ENCODE results near the gene KLF7. TPM values are rescaled to one million over a fixed set of nuclear protein-coding genes. Genes with fewer than 3 reads are reported as not detected.

The KLF7 gene
- total RNA-seq, 1 donor from 2014 or later, result 35.8 TPM

DNA sequence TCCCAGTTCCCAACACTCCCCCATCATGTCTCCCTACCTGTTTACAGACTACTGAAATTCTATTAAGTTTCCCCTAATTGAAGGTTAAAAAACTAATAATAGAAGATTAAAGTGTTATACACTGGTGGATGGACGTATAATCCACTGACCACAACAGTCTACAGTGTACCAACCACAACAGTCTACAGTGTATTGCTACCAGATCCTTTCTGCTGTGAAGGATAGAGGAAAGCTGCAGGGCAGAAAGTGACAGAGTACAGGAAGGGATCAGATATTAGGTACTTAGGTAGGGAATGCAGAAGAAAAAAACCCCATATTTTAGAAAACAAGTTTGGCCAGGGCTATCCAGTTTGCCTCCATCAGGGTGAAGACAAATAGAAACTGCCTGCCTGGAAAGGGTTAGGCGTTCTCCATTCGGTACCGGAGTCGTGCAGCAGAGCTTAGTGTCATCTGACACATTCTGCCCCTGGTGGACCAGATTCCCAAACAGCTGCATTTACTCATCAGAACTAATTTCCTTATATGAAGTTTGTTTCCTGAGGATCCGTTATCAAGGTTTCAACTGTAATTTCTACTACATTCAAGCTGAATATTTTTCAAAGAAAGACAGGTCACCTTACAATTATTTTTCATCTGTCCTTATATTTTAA is 49.9 kb downstream of the KLF7 start:
- Mint-ChIP-seq H3K4me1 (peaks cover 14% of the 10 kb centered on the region), H3K4me3 (no peak overlapping the region), H3K9me3 (no peaks in the 10 kb centered on the region), H3K36me3 (ENCODE audit: low read depth) (peaks cover 21% of the 10 kb centered on the region), H3K27me3 (no peaks in the 10 kb centered on the region), H3K27ac (no peak overlapping the region)
- no peak for DNase-seq
- POLR2A ChIA-PET, result interaction anchor here (0.8 kb wide), 1 partner anchor 50 kb away, joined by 3 read pairs; the partner anchor contains the start of gene KLF7
- CTCF ChIA-PET, result no interaction called here
- ATAC-seq (ENCODE audit: low read depth), result no peak
- TF ChIP-seq, protein P1, sequence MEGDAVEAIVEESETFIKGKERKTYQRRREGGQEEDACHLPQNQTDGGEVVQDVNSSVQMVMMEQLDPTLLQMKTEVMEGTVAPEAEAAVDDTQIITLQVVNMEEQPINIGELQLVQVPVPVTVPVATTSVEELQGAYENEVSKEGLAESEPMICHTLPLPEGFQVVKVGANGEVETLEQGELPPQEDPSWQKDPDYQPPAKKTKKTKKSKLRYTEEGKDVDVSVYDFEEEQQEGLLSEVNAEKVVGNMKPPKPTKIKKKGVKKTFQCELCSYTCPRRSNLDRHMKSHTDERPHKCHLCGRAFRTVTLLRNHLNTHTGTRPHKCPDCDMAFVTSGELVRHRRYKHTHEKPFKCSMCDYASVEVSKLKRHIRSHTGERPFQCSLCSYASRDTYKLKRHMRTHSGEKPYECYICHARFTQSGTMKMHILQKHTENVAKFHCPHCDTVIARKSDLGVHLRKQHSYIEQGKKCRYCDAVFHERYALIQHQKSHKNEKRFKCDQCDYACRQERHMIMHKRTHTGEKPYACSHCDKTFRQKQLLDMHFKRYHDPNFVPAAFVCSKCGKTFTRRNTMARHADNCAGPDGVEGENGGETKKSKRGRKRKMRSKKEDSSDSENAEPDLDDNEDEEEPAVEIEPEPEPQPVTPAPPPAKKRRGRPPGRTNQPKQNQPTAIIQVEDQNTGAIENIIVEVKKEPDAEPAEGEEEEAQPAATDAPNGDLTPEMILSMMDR (IDR thresholded peaks at IDR 0.05), result no peak
- intact Hi-C loops (cut with micrococcal nuclease), result no loop called here

DNA sequence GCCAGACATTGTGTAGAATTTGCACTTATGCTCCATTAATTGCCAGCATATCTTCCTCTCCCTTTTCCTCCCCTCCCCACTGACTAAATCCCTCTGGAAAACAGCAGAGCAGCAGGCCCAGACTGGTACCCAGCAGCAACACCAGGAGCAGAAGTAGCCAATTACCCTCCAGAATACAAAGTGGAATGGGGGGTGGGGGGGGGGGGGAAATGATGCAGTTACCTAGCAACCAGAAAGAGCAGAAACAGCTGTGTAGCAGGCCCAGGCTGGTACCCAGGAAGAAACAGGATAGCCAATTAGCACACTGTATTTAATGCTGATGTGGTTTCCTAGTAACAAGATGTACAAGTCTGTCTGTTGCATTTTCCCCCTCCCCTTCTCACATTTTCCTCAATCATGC is 52.3 kb downstream of the KLF7 start:
- H3K4me3 Mint-ChIP-seq, result no peak overlapping the region
- DNase-seq (no peak), ATAC-seq (ENCODE audit: low read depth) (no peak)
- no peaks in the 10 kb centered on the region for H3K9me3 Mint-ChIP-seq
- peaks cover 12% of the 10 kb centered on the region for H3K4me1 Mint-ChIP-seq
- TF ChIP-seq, protein P1 (IDR thresholded peaks at IDR 0.05), result no peak
- intact Hi-C loops (cut with micrococcal nuclease), result no loop called here
- no peak overlapping the region for H3K27ac Mint-ChIP-seq
- ChIA-PET POLR2A (no interaction called here), CTCF (no interaction called here)
- H3K36me3 Mint-ChIP-seq (ENCODE audit: low read depth), result peaks cover 18% of the 10 kb centered on the region
- H3K27me3 Mint-ChIP-seq, result no peaks in the 10 kb centered on the region

DNA sequence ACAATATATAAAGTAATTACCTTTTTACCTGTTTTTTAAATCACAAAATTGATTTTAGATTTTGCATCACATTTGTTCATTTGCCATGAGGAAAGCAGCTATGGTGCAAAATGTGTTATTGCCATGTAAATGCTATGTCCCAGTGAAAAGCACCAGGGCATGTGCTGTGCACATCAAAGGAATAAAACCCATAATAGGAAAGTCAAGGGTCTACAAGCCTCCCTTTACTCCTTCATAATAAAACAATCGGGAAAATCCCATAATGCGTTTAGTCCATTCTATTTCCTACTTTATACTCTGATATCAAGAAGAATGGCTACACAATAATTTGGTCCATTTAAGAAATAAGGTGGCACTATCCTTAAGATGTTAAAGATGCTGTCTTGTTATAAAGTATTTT is 53.0 kb downstream of the KLF7 start:
- H3K36me3 Mint-ChIP-seq (ENCODE audit: low read depth), result peaks cover 16% of the 10 kb centered on the region
- H3K9me3 Mint-ChIP-seq, result no peaks in the 10 kb centered on the region
- no peak overlapping the region for H3K27ac Mint-ChIP-seq
- CTCF ChIA-PET, result interaction anchor here (0.5 kb wide), 1 partner anchor 86 kb away, joined by 3 read pairs; no protein-coding TSS in a partner anchor
- intact Hi-C loops (cut with micrococcal nuclease), result no loop called here
- ATAC-seq (ENCODE audit: low read depth), result no peak
- DNase-seq, result no peak
- peaks cover 17% of the 10 kb centered on the region for H3K4me1 Mint-ChIP-seq
- TF ChIP-seq, protein P1 (IDR thresholded peaks at IDR 0.05), result no peak
- no peaks in the 10 kb centered on the region for H3K27me3 Mint-ChIP-seq
- H3K4me3 Mint-ChIP-seq, result no peak overlapping the region
- POLR2A ChIA-PET, result no interaction called here

DNA sequence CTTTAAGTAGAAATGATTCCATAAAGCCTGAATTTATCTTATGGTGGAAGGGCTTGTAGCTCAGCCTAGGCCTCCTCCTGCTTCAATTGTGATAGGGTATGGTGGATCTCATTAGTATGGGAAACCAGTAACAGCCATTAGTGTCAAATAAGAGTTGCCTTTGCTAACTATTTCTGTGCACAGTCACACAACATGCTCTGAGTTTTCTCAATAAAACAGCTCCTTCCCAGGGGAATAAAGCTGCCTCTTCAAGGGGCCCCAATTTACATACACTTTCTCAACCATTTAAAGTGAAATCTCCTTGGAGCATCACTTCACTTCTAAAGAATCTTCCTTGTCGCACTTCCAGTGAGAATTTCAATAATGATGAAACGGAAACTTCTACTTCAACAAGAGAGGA is 53.4 kb downstream of the KLF7 start:
- no peaks in the 10 kb centered on the region for H3K9me3 Mint-ChIP-seq
- no peak overlapping the region for H3K4me3 Mint-ChIP-seq
- TF ChIP-seq, protein P1 (IDR thresholded peaks at IDR 0.05), result no peak
- H3K27ac Mint-ChIP-seq, result no peak overlapping the region
- POLR2A ChIA-PET, result no interaction called here
- peaks cover 21% of the 10 kb centered on the region for H3K4me1 Mint-ChIP-seq
- H3K36me3 Mint-ChIP-seq (ENCODE audit: low read depth), result peaks cover 16% of the 10 kb centered on the region
- ATAC-seq (ENCODE audit: low read depth) (no peak), DNase-seq (no peak)
- H3K27me3 Mint-ChIP-seq, result peaks cover 2% of the 10 kb centered on the region
- intact Hi-C loops (cut with micrococcal nuclease), result no loop called here
- CTCF ChIA-PET, result no interaction called here

DNA sequence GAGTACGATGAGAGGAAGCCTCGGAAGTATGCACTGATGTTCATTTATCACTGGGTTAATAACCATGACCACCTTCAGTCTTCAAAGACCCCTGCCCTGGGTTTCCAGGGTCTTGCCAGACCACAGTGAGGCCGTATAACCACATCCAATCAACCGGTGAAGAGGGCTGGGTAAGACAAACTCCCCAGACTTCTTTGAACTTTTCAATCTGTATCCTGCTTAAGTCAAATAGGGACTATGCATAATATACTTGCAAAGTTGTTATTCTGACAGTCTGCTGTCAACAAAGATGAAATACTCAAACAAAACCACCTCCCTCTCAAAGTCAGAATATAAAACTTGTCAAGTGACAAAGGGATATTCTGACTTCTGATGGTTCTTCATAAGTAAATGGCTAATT is 54.0 kb downstream of the KLF7 start:
- ChIA-PET CTCF (no interaction called here), POLR2A (no interaction called here)
- intact Hi-C loops (cut with micrococcal nuclease), result no loop called here
- Mint-ChIP-seq H3K27ac (no peak overlapping the region), H3K4me3 (no peak overlapping the region), H3K9me3 (no peaks in the 10 kb centered on the region), H3K27me3 (peaks cover 2% of the 10 kb centered on the region), H3K36me3 (ENCODE audit: low read depth) (peaks cover 19% of the 10 kb centered on the region), H3K4me1 (peaks cover 23% of the 10 kb centered on the region)
- ATAC-seq (ENCODE audit: low read depth) (no peak), DNase-seq (no peak)
- TF ChIP-seq, protein P1 (IDR thresholded peaks at IDR 0.05), result no peak

Measured in activated B cell treated with CpG ODN at 0.5 μM for 24 hours (primary cell).